Neural cell (in vitro differentiated cells): Measurements from ENCODE around the gene GAREM2. TPM values are rescaled to one million over a fixed set of nuclear protein-coding genes. Genes with fewer than 3 reads are reported as not detected.

Experiments
- H2AFZ ChIP-seq: fragments of 200-600, 300-800 bp; sonication (generic), shearing (Covaris generic); 2 replicates; pipeline ENCODE4 v1.6.0; 2014; ENCODE audit warnings: low read depth, mild to moderate bottlenecking, antibody characterized with exemption, low read length, moderate library complexity
- H3F3A ChIP-seq: fragments of 200-600 bp; shearing (Covaris generic); 2 replicates; pipeline ENCODE4 v1.6.1; 2016; ENCODE audit warnings: mild to moderate bottlenecking, moderate library complexity, mixed read lengths, antibody characterized with exemption, low read length; ENCODE audit not compliant: insufficient read depth, poor library complexity, severe bottlenecking
- H3K27ac ChIP-seq: fragments of 200-600, 300-800 bp; sonication (generic), shearing (Covaris generic); 2 replicates; pipeline ENCODE4 v1.5.1; 2014; ENCODE audit warnings: mild to moderate bottlenecking, low read length, moderate library complexity
- H3K27me3 ChIP-seq: fragments of 300-800, 200-600 bp; sonication (generic), shearing (Covaris generic); 2 replicates; pipeline ENCODE4 v1.6.0; 2014; ENCODE audit warnings: mild to moderate bottlenecking, low read depth, low read length, moderate library complexity; ENCODE audit not compliant: insufficient read depth
- H3K36me3 ChIP-seq: fragments of 300-800, 200-600 bp; sonication (generic), shearing (Covaris generic); 2 replicates; pipeline ENCODE4 v1.5.1; 2014; ENCODE audit warnings: mild to moderate bottlenecking, antibody characterized with exemption, low read length, moderate library complexity; ENCODE audit not compliant: insufficient read depth
- H3K4me2 ChIP-seq: fragments of 300-800, 200-600 bp; sonication (generic), shearing (Covaris generic); 2 replicates; pipeline ENCODE4 v1.6.0; 2014; ENCODE audit warnings: mild to moderate bottlenecking, low read length
- H3K4me3 ChIP-seq: fragments of 300-800, 200-600 bp; sonication (generic), shearing (Covaris generic); 2 replicates; pipeline ENCODE4 v1.5.1; 2014; ENCODE audit warnings: mild to moderate bottlenecking, low read length, moderate library complexity
- H3K79me2 ChIP-seq: fragments of 200-600 bp; shearing (Covaris generic); replicated peaks from 2 replicates; pipeline ENCODE4 v1.6.0; 2014; ENCODE audit warnings: mild to moderate bottlenecking, low read length, moderate library complexity; ENCODE audit not compliant: insufficient read depth
- H3K9ac ChIP-seq: fragments of 300-800, 200-600 bp; sonication (generic), shearing (Covaris generic); 2 replicates; pipeline ENCODE4 v1.6.1; 2016; ENCODE audit warnings: mild to moderate bottlenecking, low read length, mixed read lengths
- H3K9me2 ChIP-seq: fragments of 200-600 bp; shearing (Covaris generic); 2 replicates; pipeline ENCODE4 v1.6.1; 2016; ENCODE audit warnings: mild to moderate bottlenecking, low read length, mixed read lengths; ENCODE audit not compliant: insufficient read depth
- H3K9me3 ChIP-seq: fragments of 200-600, 300-800 bp; sonication (generic), shearing (Covaris generic); 2 replicates; pipeline ENCODE4 v1.6.1; 2016; ENCODE audit warnings: mild to moderate bottlenecking, mixed run types, low read length, moderate library complexity, mixed read lengths
- H4K20me1 ChIP-seq: fragments of 200-600 bp; shearing (Covaris generic); 2 replicates; pipeline ENCODE4 v1.6.1; 2016; ENCODE audit warnings: mild to moderate bottlenecking, mixed run types; ENCODE audit not compliant: insufficient read depth
- CTCF ChIP-seq: fragments of 450-650 bp; IDR thresholded peaks from 2 replicates; pipeline ENCODE4 v1.5.1; 2014; ENCODE audit warnings: antibody characterized with exemption, mild to moderate bottlenecking, moderate library complexity; ENCODE audit not compliant: poor library complexity, severe bottlenecking
- EP300 ChIP-seq: fragments of 450-650 bp; conservative IDR thresholded peaks from 2 replicates; pipeline ENCODE4 v1.6.1; 2014; ENCODE audit warnings: antibody characterized with exemption, mild to moderate bottlenecking, moderate library complexity; ENCODE audit not compliant: poor library complexity, severe bottlenecking
- EZH2 ChIP-seq: fragments of 200-600, 300-800 bp; shearing (Covaris generic), sonication (generic); IDR thresholded peaks from 2 replicates; pipeline ENCODE4 v1.6.1; 2014; ENCODE audit warnings: antibody characterized with exemption, low read length, borderline replicate concordance, mild to moderate bottlenecking; ENCODE audit not compliant: insufficient read depth, poor library complexity, severe bottlenecking
- MXI1 ChIP-seq: fragments of 450-650 bp; conservative IDR thresholded peaks from 2 replicates; pipeline ENCODE4 v1.6.1; 2014; ENCODE audit warnings: antibody characterized with exemption, mild to moderate bottlenecking; ENCODE audit not compliant: poor library complexity, severe bottlenecking
- POLR2AphosphoS5 ChIP-seq: IDR thresholded peaks from 2 replicates; pipeline ENCODE4 v1.6.1; 2012
- RAD21 ChIP-seq: fragments of 450-650 bp; conservative IDR thresholded peaks from 2 replicates; pipeline ENCODE4 v1.6.1; 2014; ENCODE audit warnings: antibody characterized with exemption, mild to moderate bottlenecking, moderate library complexity
- SMC3 ChIP-seq: fragments of 450-650 bp; conservative IDR thresholded peaks from 2 replicates; pipeline ENCODE4 v1.6.1; 2014; ENCODE audit warnings: antibody characterized with exemption, mild to moderate bottlenecking, moderate library complexity; ENCODE audit not compliant: poor library complexity
- TAF1 ChIP-seq: IDR thresholded peaks from 2 replicates; pipeline ENCODE4 v1.6.1; 2012; ENCODE audit warnings: low read depth
- polyA plus RNA-seq: library from polyadenylated mRNA; depleted of rRNA; stranded (reverse); fragments of >200 nt; gene quantifications from 2 replicates; pipeline ENCODE4 v1.2.3, GENCODE V29; 2014
- TF ChIP-seq, protein P1 (sequence below): IDR thresholded peaks from 2 replicates; pipeline ENCODE4 v1.6.1; 2012; ENCODE audit warnings: borderline replicate concordance

GAREM2 gene
- polyA plus RNA-seq, 1 donor from 2014 or later: 3.2 TPM

- no peaks in the 10 kb centered on the region for H3F3A ChIP-seq
- H3K9me3 ChIP-seq: no peaks in the 10 kb centered on the region
- H3K79me2 ChIP-seq: peaks cover 14% of the 10 kb centered on the region
- H2AFZ ChIP-seq: no peak overlapping the region
- H3K4me3 ChIP-seq: peak overlapping the region; percentile 73
- no peak overlapping the region for H3K27ac ChIP-seq
- H3K4me2 ChIP-seq: no peak overlapping the region
- H3K9ac ChIP-seq: no peak overlapping the region
- H3K27me3 ChIP-seq: peaks cover 10% of the 10 kb centered on the region
- no peak for TF ChIP-seq SMC3
- no peak for TF ChIP-seq POLR2AphosphoS5
- TF ChIP-seq RAD21: no peak
- no peak for TF ChIP-seq TAF1
- TF ChIP-seq EZH2: no peak
- no peak for TF ChIP-seq CTCF
- TF ChIP-seq EP300: no peak
- no peak for TF ChIP-seq MXI1
- TF ChIP-seq, protein P1, sequence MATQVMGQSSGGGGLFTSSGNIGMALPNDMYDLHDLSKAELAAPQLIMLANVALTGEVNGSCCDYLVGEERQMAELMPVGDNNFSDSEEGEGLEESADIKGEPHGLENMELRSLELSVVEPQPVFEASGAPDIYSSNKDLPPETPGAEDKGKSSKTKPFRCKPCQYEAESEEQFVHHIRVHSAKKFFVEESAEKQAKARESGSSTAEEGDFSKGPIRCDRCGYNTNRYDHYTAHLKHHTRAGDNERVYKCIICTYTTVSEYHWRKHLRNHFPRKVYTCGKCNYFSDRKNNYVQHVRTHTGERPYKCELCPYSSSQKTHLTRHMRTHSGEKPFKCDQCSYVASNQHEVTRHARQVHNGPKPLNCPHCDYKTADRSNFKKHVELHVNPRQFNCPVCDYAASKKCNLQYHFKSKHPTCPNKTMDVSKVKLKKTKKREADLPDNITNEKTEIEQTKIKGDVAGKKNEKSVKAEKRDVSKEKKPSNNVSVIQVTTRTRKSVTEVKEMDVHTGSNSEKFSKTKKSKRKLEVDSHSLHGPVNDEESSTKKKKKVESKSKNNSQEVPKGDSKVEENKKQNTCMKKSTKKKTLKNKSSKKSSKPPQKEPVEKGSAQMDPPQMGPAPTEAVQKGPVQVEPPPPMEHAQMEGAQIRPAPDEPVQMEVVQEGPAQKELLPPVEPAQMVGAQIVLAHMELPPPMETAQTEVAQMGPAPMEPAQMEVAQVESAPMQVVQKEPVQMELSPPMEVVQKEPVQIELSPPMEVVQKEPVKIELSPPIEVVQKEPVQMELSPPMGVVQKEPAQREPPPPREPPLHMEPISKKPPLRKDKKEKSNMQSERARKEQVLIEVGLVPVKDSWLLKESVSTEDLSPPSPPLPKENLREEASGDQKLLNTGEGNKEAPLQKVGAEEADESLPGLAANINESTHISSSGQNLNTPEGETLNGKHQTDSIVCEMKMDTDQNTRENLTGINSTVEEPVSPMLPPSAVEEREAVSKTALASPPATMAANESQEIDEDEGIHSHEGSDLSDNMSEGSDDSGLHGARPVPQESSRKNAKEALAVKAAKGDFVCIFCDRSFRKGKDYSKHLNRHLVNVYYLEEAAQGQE: no peak
- no peaks in the 10 kb centered on the region for H3K9me2 ChIP-seq
- H3K36me3 ChIP-seq: no peaks in the 10 kb centered on the region
- H4K20me1 ChIP-seq: no peaks in the 10 kb centered on the region
Measured at GRCh38 chr2:26174691-26175465, 2.0 kb downstream of the GAREM2 start.

DNA sequence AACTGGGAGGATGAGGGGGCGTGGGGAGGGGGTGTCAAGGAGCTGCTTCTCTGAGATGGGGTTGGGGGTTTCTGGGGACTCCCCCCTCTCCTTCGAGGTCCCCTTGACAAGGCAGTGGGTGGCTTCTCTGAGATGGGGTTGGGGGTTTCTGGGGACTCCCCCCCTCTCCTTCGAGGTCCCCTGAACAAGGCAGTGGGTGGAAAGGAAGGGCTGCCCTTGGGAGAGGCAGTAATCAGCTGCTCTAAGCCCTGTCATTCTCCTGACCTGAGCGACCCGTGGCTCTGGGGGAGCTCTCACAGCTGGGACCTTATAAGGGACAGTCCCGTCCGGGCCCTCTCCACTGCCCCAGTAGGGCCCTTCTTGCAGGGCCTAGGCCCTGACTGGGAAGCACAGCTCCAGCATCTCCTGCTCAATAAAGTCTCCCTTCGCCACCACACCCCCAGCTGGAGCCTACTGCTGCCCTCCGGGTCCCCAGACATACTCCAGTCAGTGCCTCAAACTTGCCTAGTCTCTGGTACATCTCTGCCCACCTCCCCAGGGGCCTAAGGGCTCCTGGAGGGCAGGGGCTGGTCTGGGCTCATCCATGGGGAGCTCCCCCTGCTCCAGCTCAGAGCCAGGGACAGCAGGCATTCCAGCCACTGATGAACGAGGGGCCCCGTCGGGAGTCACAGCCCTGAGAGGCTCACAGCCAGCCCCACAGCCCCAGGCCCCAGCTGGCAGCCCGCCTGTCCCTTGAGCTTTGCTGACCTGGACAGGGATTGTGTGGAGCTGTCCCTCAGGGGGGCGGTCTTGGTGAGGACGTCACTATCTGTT, 2.8 kb downstream of the GAREM2 start:
- Histone ChIP-seq H3K27ac (no peak overlapping the region), H3K9me3 (no peaks in the 10 kb centered on the region), H3K79me2 (peaks cover 14% of the 10 kb centered on the region), H3K4me2 (no peak overlapping the region), H3K36me3 (no peaks in the 10 kb centered on the region), H3F3A (no peaks in the 10 kb centered on the region), H3K9ac (no peak overlapping the region), H3K9me2 (no peaks in the 10 kb centered on the region), H2AFZ (no peak overlapping the region), H3K27me3 (peaks cover 10% of the 10 kb centered on the region), H3K4me3 (no peak overlapping the region), H4K20me1 (no peaks in the 10 kb centered on the region)
- TF ChIP-seq RAD21: no peak
- TF ChIP-seq, protein P1: no peak
- no peak for TF ChIP-seq CTCF
- no peak for TF ChIP-seq POLR2AphosphoS5
- TF ChIP-seq TAF1: no peak
- TF ChIP-seq EZH2: no peak
- TF ChIP-seq MXI1: no peak
